GM20000 (cell line): ENCODE data around the gene NIBAN1.
"Not testable (repeated sequence)": the region's sequence is repeated elsewhere in the genome, so short reads cannot be mapped to it uniquely, and the experiment has no call there.

Experiments
- DNase-seq: peaks from one replicate; pipeline ENCODE4 v3.0.0; 2012; ENCODE audit warnings: low spot score
- TF ChIP-seq, protein P1 (sequence below): IDR thresholded peaks from 2 replicates; pipeline ENCODE4 v1.5.1; 2012; ENCODE audit warnings: mild to moderate bottlenecking, control low read depth; ENCODE audit errors: extremely low read depth, missing control alignments

Gene NIBAN1

DNA sequence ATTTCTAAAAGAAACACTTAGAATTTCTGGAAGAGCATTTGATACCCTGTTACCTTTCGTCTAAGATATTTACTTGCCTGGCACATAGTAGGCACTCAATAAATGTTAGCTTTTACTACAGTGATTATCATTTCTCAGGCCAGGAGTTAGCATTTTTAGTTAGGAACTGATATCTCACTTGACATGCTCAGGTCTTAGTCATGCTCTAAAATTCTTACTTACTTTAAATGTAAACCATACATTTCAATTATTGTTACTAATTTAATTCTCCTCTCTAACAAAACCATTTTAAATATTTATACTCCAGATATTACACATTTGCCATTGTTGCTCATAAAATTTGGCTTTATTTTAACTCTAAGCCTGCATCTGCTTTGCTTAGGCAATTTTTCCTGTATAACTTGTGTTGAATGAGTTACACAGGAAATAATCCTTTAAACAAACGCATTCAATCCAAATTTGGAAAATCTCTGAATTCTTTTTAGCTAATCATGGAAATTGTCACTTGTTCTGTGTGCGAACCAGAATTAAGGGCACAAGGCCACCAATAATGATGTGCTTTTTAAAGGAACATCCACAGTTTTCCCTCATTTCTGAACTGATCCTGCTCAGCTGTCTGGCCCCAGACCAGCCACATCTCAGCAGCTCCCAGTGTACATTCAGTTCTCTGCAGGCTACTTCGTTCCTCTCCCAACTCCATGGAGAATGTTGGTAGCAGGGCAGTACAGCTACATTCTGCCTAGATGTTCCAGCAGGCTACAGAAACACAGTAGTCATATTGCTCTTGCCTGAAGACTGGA lies 15.6 kb downstream of the NIBAN1 start:
- TF ChIP-seq, protein P1, sequence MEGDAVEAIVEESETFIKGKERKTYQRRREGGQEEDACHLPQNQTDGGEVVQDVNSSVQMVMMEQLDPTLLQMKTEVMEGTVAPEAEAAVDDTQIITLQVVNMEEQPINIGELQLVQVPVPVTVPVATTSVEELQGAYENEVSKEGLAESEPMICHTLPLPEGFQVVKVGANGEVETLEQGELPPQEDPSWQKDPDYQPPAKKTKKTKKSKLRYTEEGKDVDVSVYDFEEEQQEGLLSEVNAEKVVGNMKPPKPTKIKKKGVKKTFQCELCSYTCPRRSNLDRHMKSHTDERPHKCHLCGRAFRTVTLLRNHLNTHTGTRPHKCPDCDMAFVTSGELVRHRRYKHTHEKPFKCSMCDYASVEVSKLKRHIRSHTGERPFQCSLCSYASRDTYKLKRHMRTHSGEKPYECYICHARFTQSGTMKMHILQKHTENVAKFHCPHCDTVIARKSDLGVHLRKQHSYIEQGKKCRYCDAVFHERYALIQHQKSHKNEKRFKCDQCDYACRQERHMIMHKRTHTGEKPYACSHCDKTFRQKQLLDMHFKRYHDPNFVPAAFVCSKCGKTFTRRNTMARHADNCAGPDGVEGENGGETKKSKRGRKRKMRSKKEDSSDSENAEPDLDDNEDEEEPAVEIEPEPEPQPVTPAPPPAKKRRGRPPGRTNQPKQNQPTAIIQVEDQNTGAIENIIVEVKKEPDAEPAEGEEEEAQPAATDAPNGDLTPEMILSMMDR: no peak
- no peak for DNase-seq

DNA sequence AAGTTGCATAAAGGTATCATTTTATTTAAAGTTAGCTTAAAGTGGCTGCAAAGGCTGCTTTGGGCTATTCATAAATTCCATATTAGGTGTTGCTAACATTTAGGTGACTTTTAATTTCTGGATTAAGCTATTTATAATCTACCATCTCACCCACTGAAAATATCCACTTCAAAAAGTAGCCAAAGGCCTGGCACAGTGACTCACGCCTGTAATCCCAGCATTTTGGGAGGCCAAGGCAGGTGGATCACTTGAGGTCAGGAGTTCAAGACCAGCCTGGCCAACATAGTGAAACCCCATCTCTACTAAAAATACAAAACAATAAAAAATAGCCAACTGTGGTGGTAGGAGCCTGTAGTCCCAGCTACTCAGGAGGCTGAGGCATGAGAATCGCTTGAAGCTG lies 16.4 kb downstream of the NIBAN1 start:
- not testable (repeated sequence) for DNase-seq

DNA sequence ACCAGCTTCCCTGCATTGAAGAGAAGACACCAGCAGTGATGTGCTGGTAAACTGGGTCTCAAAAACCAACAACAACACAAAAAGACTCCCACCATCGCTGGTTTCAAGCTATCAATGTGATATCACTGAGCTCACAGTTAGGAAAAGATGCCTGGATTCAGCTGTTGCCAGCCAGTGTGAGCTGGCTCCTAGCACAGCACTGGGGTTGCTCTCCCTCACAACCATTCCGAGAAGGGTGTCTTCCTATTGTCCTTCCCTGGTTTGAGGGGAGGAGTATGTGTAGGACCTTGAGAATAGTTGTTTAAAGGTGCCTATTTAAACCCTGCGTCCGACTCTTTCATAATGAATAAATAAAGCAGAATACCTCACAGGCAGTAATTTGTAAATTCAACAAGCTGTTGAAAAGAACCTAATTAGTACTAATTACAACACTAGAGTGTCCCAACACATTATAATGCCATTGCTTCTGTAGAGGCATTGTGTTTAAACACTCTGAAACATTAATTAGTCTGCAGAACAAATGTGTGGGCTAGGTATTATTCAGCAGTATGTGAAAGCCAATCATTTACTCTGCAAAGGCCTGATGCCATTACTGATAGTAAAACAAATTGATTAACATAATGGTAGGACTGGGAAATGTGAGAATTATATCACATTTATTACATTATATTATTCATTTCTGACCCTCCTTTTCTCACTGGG lies 17.2 kb downstream of the NIBAN1 start:
- TF ChIP-seq, protein P1: no peak

DNA sequence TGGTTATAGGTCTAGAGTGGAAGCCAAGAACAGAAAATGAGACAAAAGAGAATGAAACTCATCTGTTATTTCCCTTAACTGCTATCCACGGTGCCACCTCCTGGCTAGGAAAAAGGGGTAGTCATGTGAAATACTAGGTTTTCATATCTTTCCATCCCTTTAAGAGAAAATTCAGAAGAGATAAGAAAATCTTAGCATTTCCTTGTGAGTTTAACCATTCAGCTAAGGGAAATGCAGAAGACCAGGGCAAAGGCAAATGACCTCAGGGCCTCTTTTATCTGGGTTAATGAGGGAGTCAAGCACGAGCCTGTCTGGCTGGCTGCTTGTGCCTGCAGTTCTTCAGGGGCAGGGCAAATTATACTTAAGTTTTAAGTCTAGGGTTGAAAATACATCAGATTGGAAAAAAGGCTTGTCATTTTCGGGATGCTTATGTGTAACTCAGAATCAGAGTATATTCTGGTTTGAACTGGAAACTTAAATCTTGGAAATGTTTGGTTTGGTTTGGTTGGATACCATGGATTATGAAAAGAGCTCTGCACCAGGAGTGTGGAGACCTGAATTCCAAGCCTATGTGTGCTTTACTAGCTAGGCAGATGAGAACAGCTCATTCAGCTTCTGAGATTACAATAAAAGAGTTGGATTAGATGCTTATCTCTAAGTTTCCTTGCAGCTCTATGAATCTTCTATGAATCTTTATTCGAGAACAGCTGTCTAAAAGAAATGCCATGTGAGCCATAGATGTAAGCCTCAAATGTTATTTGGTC lies 19.9 kb downstream of the NIBAN1 start:
- TF ChIP-seq, protein P1: no peak
- no peak for DNase-seq

More for the DNA sequence above, 17.2 kb downstream of the NIBAN1 start:
- DNase-seq: no peak

DNA sequence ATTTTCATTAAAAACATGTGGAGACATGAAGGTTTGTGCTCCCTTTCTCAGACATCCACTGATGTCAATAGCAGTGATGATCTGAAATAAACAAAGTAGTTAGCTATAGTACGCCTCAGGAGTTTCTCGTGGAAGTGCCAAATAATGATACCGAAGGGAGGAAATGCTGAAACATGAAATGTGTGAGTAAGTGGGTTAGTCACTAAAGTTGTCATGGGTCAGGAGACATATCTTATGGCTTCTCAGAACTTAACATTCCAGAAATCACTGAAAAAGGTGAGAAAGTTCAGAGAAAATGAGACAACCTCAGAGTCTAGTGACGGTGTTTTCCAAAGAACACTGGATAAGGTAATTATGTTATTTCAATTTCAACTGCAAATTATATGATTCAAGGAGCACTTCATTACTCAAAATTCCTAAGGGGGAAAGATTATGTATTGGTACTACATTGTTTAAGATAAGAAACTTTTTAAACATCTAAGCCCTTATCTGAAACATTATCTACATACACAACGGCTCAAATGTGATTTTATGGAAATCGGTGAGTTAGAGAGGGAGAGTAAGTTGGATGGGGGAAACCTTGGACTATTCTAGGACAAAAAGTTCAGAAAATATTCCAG lies 20.6 kb downstream of the NIBAN1 start:
- TF ChIP-seq, protein P1: no peak
- DNase-seq: no peak

DNA sequence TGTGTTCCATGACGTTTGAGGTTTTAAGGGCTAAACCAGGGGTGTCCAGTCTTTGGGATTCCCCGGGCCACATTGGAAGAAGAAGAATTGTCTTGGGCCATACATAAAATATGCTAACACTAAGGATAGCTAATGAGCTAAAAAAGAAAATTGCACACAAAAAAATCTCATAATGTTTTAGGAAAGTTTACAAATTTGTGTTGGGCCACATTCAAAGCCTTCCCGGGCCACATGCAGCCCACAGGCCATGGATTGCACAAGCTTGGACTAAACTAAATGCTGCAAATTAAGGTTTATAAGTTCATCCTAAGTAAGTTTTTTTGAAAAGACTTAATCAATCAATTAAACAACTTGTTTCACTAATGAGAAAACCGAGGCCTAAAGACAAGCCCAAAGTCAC lies 21.9 kb downstream of the NIBAN1 start:
- no peak for DNase-seq
- TF ChIP-seq, protein P1: no peak

DNA sequence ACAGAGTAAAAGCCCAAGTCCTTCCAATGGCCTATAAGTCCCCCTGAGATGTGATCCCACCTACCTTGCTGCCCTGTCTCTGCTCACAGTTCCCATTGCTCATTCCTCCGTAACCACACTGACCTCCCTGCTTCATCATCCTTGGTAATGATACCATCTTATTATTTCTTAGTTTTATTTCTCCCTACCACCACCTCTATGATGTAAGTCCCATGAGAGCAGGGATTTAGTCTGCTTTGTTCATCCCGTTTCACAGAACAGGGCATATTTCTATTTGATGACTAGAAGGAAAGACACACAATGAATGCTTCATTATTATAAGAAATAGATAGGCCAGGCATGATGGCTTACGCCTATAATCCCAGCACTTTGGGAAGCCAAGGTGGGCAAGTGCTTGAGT lies 22.5 kb downstream of the NIBAN1 start:
- TF ChIP-seq, protein P1: no peak
- DNase-seq: no peak
